ENCODE data around the gene C5orf24. TPM values are rescaled to one million over a fixed set of nuclear protein-coding genes. Genes with fewer than 3 reads are reported as not detected.
"Not testable (repeated sequence)": the region's sequence is repeated elsewhere in the genome, so short reads cannot be mapped to it uniquely, and the experiment has no call there.

The C5orf24 gene
- total RNA-seq, 4 donors from 2014 or later = 24.8 to 36.7 (median 35.6) TPM

DNA sequence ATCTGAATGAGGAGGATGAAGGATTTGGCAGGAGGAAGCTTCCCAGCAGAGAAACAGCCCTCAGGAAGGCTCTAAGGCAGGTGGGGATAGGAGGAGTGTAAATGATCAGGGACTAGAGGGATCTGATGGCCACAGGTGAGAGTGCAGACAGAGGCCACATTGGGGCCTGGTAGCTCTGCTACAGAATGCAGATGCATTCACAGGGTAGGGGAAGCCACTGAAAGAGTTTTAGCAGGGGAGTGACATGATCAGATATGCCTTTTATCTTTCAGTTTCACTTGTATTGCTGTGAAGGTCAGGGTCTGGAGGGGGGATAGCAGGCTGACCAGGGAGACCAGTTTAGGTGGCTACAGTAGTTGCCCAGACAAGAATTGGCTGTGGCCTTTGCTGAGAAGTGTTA, 31.4 kb downstream of the C5orf24 start:
- peaks cover 0 to 23% (median 7%) of the 10 kb centered on the region in 4 donors for H3K4me1 ChIP-seq
- H3K27ac ChIP-seq = no peak overlapping the region
- H3K36me3 ChIP-seq = no peaks in the 10 kb centered on the region
- DNase-seq = no peak
- TF ChIP-seq, protein P1, sequence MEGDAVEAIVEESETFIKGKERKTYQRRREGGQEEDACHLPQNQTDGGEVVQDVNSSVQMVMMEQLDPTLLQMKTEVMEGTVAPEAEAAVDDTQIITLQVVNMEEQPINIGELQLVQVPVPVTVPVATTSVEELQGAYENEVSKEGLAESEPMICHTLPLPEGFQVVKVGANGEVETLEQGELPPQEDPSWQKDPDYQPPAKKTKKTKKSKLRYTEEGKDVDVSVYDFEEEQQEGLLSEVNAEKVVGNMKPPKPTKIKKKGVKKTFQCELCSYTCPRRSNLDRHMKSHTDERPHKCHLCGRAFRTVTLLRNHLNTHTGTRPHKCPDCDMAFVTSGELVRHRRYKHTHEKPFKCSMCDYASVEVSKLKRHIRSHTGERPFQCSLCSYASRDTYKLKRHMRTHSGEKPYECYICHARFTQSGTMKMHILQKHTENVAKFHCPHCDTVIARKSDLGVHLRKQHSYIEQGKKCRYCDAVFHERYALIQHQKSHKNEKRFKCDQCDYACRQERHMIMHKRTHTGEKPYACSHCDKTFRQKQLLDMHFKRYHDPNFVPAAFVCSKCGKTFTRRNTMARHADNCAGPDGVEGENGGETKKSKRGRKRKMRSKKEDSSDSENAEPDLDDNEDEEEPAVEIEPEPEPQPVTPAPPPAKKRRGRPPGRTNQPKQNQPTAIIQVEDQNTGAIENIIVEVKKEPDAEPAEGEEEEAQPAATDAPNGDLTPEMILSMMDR (IDR thresholded peaks at IDR 0.05) = no peak
- no peak for TF ChIP-seq POLR2A (IDR thresholded peaks at IDR 0.05)
- no peaks in the 10 kb centered on the region for H3K9me3 ChIP-seq
- H3K4me3 ChIP-seq = no peak overlapping the region
- no peaks in the 10 kb centered on the region for H3K27me3 ChIP-seq

GRCh38 chr5:134878403-134878802, 32.6 kb downstream of the C5orf24 start:
- no peak overlapping the region for H3K4me3 ChIP-seq
- no peak for TF ChIP-seq POLR2A (IDR thresholded peaks at IDR 0.05)
- TF ChIP-seq, protein P1 (IDR thresholded peaks at IDR 0.05) = no peak
- no peak for DNase-seq
- H3K4me1 ChIP-seq = peaks cover 0 to 23% (median 7%) of the 10 kb centered on the region in 4 donors
- H3K9me3 ChIP-seq = no peaks in the 10 kb centered on the region
- no peaks in the 10 kb centered on the region for H3K27me3 ChIP-seq
- no peaks in the 10 kb centered on the region for H3K36me3 ChIP-seq
- H3K27ac ChIP-seq = no peak overlapping the region

DNA sequence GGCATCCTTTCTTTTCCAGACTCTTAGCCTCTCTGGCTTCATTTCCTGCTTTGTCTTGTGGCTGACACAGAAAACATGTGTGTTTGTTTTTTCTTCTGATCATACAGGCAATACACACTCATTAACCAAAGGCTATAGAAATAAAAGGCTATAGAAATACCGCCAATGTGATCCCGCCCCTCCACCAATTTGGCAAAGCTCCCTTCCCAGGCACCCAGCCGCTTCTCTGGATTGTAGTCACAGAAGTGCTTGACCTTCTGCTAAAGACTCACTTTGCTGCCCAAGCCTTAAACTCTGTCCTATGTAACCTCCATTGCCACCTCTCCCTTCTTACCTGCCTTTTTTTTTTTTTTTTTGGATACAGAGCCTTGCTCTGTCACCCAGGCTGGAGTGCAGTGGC, 33.7 kb downstream of the C5orf24 start:
- no peak for DNase-seq
- Histone ChIP-seq H3K4me1 (peaks cover 0 to 19% (median 7%) of the 10 kb centered on the region in 4 donors), H3K4me3 (no peak overlapping the region), H3K27ac (no peak overlapping the region), H3K9me3 (no peaks in the 10 kb centered on the region), H3K27me3 (no peaks in the 10 kb centered on the region), H3K36me3 (no peaks in the 10 kb centered on the region)
- no peak for TF ChIP-seq POLR2A (IDR thresholded peaks at IDR 0.05)
- TF ChIP-seq, protein P1 (IDR thresholded peaks at IDR 0.05) = no peak

- H3K4me1 ChIP-seq, H3K4me3 ChIP-seq, H3K9me3 ChIP-seq, H3K27ac ChIP-seq, H3K36me3 ChIP-seq, H3K27me3 ChIP-seq, DNase-seq: not testable (repeated sequence)
Measured at GRCh38 chr5:134880937-134881336, 35.2 kb downstream of the C5orf24 start.

GRCh38 chr5:134881711-134882110, 35.9 kb downstream of the C5orf24 start:
- H3K4me1 ChIP-seq, H3K4me3 ChIP-seq, H3K27ac ChIP-seq, DNase-seq, H3K9me3 ChIP-seq, H3K36me3 ChIP-seq, H3K27me3 ChIP-seq: not testable (repeated sequence)

DNA sequence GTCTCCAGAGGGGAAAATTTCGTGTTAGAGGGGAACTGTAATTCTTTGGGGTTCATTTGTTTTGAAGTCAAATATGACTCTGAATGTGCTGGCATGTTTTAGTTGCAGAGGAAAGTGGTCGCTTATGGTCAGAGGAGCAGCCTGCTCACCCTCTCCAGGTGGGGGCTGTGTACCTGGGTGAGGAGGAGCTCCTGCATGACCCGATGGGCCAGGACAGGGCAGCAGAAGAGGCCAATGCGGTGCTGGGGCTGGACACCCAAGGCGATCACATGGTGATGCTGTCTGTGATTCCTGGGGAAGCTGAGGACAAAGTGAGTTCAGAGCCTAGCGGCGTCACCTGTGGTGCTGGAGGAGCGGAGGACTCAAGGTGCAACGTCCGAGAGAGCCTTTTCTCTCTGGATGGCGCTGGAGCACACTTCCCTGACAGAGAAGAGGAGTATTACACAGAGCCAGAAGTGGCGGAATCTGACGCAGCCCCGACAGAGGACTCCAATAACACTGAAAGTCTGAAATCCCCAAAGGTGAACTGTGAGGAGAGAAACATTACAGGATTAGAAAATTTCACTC, 41.9 kb downstream of the C5orf24 start:
- Histone ChIP-seq H3K36me3 (peaks cover 0 to 34% (median 0%) of the 10 kb centered on the region in 3 donors), H3K9me3 (no peaks in the 10 kb centered on the region), H3K4me1 (no peaks in the 10 kb centered on the region), H3K27me3 (no peaks in the 10 kb centered on the region), H3K27ac (no peak overlapping the region), H3K4me3 (no peak overlapping the region)
- TF ChIP-seq, protein P1 (IDR thresholded peaks at IDR 0.05) = no peak
- TF ChIP-seq POLR2A (IDR thresholded peaks at IDR 0.05) = no peak
- no peak for DNase-seq

DNA sequence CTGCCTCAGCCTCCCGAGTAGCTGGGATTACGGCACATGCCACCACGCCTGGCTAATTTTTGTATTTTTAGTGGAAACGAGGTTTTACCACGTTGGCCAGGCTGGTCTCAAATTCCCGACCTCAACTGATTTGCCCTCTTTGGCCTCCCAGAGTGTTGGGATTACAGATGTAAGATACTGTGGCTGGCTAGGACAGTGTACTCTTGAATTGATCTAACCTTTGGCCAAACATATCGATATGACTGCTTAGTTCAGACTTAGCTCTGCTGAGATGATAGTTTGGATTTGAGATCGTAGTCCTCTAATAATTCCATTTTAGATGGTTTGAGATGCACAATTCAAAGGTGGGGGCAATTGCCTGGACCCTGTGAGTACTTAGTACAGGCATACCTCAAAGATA, 43.6 kb downstream of the C5orf24 start:
- Histone ChIP-seq H3K4me3 (no peak overlapping the region), H3K27me3 (no peaks in the 10 kb centered on the region), H3K27ac (no peak overlapping the region), H3K4me1 (no peaks in the 10 kb centered on the region), H3K9me3 (no peaks in the 10 kb centered on the region), H3K36me3 (peaks cover 0 to 45% (median 0%) of the 10 kb centered on the region in 3 donors)
- TF ChIP-seq POLR2A (IDR thresholded peaks at IDR 0.05) = no peak
- TF ChIP-seq, protein P1 (IDR thresholded peaks at IDR 0.05) = no peak
- DNase-seq = no peak

Measured in Peyer's patch (tissue), 4 donors.